ENCODE results near the gene CASP2.

GRCh38 chr7:143320620-143321019, 32.5 kb downstream of the CASP2 start:
- TF ChIP-seq CTCF (IDR thresholded peaks at IDR 0.05) (no peak), POLR2A (IDR thresholded peaks at IDR 0.05) (no peak)

Data from breast epithelium (tissue), 3 donors.